HG03280 (cell line): ENCODE measurements around the gene TBK1.
A peak's percentile ranks its signal among the peaks of the same experiment; 100 is the strongest.

Experiments used
- ATAC-seq: cut with Tn5 transposase; IDR thresholded peaks from one replicate; pipeline ENCODE4 v1.9.1; 2021; ENCODE audit warnings: mild to moderate bottlenecking, moderate library complexity; ENCODE audit not compliant: unreplicated experiment

TBK1 gene

DNA sequence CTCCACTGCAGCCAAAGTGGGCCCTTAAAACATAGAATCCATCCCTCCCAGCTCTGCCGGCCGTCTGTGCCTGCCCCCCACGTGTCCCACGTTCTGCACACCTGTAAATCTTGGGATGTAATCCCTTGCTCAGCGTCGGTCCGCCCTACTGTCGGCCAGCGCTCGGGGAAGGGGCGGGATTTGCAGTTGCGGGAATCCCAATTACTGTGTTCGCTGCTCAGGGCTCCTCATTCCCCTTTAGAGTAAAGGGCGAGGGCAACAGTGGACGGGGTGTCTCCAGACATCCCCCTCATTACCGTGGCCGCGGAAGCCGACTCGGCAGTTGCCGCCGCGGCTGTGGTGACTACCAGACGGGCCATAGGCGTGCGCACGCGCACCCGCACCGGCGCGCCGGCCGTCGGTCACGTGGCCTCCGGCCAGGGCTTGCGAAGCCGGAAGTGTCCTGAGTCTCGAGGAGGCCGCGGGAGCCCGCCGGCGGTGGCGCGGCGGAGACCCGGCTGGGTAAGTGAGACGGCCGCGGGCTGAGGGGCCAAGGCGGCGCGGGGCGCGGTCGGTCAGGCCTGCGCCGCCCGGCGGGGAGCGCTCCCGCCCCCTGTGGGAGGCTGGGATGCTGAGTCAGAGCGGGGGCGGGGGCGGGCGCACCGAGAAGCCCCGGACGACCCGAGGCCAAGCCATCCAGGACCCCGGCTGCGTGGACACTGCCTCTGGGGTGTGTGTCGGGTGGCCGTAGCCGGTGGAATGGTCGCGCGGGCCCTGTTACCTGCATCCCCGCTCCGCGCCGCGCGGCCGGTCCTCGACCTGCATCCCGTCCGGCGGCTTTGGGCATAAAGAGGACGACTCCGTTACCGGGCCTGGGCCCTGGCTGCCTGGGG, at the start of gene TBK1:
TSS of gene TBK1 (plus strand) at position 434 of the 872 bp plus-strand sequence. CDS start 3,751 bp downstream, outside the sequence.
- ATAC-seq, result peak; percentile 92

GRCh38 chr12:64402181-64402580, 49.7 kb upstream of the TBK1 start:
- ATAC-seq, result no peak

DNA sequence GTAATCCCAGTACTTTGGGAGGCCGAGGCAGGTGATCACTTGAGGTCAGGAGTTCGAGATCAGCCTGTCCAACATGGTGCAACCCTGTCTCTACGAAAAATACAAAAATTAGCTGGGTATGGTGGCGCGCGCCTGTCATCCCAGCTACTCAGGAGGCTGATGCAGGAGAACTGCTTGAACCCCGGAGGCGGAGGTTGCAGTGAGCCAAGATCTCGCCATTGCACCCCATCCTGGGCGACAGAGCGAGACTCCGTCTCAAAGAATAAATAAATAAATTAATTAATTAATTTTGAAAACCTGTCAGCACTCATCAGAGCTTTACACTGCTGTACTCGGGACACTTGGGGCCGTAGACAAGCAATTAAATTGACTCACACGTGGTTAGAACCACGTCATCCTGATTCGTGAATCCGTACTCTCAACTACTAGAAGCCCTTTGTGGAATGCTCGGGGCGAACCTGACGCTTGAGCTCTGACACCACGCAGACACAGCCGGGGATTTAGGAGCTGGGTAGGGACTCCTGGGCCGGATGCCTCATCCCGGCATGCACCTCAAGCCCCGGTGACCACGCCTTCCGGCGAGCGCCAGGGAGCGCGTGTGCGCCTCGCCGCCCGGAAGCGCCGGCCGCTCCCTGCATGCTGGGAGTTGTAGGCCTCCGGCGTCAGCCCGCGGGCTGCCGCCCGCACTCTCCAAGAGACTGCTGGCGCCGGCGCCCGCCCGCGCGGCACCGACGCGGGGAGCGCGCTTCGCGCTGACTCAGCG, 48.0 kb upstream of the TBK1 start, which contains the start of gene XPOT:
TSS of gene XPOT (plus strand) at position 686 of the 763 bp plus-strand sequence. CDS start 5,644 bp downstream, outside the sequence.
- ATAC-seq, result peak; percentile 93

DNA sequence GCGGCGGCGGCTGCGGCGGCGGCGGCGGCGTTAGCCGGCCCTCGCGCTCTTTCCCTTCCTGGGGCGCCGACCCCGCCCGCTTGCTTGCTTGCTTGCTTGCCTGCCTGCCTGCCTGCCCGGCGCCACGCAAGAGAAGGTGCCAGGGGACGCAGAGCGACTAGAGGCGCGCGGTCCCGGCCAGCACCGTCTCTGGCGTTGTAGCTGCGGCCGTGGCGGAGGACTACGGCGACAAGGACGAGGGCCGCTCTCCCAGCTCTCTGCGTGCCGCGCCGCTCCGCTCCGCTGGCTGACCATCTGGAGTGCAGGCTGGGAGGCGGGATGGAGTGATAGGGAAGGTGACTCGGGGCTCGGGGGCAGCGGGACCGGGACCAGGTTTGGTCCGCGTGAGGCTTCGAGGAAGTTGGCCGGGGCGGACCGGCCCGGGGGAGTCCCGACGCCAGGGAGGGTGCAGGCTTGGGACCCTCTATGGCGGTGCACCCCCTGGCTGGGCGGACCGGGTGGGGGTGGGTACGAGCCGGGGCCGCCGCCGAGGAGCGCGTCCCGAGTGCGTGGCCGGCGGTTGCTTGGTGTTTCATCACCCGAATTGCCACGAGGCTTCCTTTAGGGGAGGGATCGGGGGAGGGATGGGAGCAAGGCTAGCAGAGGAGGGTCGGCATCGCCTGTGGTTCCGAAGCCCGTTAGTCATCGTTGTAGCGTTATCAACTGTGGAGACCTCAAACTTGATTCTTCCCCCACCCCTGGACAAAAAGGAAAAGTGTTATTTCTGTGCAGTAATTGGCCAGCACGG, 47.3 kb upstream of the TBK1 start:
- peak; percentile 38 for ATAC-seq

DNA sequence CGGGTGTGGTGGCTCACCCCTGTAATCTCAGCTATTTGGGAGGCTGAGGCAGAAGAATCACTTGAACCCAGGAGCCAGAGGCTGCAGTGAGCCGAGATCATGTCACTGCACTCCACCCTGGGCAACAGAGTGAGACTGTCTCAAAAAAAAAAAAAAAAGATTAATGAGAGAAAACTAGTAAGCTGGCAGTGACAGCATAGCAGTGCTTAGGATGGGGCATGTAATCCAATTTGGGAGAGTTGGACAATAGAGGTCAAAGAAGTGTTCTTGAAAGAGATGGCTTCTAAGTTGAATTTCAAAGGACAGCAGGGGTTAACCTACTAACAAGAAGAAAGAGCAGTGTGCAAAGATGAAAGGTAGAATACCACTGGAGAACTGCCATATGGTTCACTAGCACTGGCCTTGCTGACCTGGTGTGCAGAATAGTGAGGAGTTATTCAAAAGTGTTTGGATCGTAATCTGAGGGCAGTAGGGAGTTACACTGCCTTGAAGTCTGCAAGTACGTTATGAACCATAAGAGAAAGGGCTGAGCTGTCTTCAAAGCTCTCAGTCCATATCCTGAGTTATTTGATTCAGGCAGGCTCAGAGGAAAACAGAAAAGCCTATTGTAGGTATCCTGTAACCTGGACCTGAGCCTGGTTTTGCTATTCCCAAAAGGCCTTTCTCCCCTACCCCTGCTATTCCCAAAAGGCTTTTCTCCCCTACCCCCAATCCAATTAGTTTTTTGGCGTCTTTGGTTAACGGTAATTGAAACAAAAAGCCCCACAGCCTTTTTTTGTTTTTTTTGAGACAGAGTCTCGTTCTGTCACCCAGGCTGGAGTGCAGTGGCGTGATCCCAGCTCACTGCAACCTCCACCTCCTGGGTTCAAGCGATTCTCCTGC, 44.3 kb upstream of the TBK1 start:
- ATAC-seq, result no peak

GRCh38 chr12:64411427-64411826, 40.5 kb upstream of the TBK1 start:
- no peak for ATAC-seq

- no peak for ATAC-seq
These were observed 39.5 kb upstream of the TBK1 start for GRCh38 chr12:64412459-64412858.

- no peak for ATAC-seq
These were observed 38.0 kb upstream of the TBK1 start for GRCh38 chr12:64413884-64414283.

GRCh38 chr12:64418209-64418608, 33.7 kb upstream of the TBK1 start:
- no peak for ATAC-seq

GRCh38 chr12:64419696-64420095, 32.2 kb upstream of the TBK1 start:
- ATAC-seq, result no peak

DNA sequence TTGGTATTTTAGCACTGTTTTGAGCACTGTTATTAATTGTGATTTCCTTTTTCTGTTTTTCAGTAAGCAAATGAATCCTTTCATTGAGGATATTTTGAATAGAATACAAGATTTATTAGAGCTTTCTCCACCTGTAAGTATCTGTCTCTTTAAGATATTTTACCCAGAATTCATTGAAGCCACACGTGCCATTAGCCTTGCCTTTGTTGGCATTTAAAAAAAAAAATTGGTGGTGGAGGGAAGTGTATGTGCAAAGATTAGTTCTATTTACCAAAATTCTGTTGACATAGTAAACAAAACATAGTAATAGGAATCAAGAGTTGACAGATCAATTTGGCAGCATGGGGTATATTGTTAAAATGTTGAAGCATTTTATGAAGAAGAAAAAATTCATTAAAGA, 23.9 kb upstream of the TBK1 start:
- ATAC-seq, result no peak

- ATAC-seq, result no peak
These were observed 23.0 kb upstream of the TBK1 start for GRCh38 chr12:64428956-64429355.

- no peak for ATAC-seq
These were observed 21.0 kb upstream of the TBK1 start for GRCh38 chr12:64430886-64431285.

- no peak for ATAC-seq
These were observed 20.1 kb upstream of the TBK1 start for GRCh38 chr12:64431791-64432190.

DNA sequence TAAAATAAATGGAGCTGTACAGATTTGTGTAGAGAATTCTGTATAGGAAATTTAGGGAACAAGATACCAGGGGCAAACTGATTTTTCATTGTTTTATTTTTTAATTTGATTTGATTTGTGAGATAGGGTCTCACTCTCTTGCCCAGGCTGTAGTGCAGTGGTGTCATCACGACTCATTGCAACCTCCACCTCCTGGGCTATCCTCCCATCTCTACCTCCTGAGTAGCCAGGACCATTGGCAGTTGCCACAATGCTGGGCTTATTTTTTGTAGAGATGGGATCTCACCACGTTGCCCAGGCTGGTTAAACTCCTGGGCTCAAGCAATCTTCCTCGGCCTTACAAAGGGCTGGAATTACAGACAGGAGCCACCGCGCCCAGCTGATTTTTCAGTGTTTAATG, 18.0 kb upstream of the TBK1 start:
- ATAC-seq, result no peak

DNA sequence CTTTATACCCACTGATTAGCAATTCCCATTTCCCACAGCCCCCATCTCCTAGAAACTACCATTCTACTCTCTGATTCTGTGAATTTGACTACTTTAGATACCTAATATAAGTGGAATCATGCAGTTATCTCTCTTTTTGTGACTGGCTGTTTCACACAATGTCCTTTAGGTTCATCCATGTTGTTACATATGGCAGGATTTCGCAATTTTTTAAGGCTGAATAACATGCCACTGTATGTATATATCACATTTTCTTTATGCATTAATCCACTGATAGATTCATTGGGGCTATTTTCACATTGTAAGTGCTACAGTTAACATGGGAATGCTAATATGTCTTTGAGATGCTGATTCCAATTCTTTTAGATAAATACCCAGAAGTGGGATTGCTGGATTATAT, 11.8 kb upstream of the TBK1 start:
- no peak for ATAC-seq

- no peak for ATAC-seq
These were observed 6.4 kb upstream of the TBK1 start for GRCh38 chr12:64445490-64445889.

GRCh38 chr12:64446295-64446694, 5.6 kb upstream of the TBK1 start:
- no peak for ATAC-seq

DNA sequence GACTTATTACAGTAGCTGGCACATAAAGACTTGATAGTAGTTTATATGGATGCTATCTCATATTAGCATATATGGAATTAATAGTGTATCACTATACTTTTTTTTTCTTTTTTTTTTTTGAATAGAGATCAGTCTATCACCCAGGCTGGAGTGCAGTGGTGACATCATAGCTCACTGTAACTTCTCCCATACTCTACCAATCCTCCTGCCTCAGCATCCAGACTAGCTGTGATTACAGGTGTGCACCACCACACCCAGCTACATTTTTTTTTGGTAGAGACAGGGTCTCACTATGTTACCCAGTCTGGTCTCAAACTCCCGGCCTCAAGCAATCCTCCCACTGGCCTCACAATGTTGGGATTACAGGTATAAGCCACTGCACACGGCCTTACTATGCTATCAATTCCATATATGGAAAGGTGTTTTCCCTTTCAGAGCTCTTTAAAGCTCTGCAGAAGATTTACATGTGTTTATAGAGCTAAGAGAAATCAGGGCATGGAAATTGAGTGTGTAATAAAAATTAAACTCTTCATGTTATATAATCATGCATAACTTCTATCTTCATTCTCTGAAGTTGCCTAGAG, 1.8 kb upstream of the TBK1 start:
- ATAC-seq, result no peak
